Measurements from ENCODE around the gene TOMM34. TPM values are rescaled to one million over a fixed set of nuclear protein-coding genes. Genes with fewer than 3 reads are reported as not detected.

The TOMM34 gene
- total and polyA plus RNA-seq, 2 donors (not counting 1 experiment from before 2014, with no cell fraction given): 15.5 to 25.6 TPM

- no peak overlapping the region for H3K9ac ChIP-seq (ENCODE audit: insufficient read depth, low read length)
Observed at GRCh38 chr20:44908987-44909871, 51.0 kb downstream of the TOMM34 start.

DNA sequence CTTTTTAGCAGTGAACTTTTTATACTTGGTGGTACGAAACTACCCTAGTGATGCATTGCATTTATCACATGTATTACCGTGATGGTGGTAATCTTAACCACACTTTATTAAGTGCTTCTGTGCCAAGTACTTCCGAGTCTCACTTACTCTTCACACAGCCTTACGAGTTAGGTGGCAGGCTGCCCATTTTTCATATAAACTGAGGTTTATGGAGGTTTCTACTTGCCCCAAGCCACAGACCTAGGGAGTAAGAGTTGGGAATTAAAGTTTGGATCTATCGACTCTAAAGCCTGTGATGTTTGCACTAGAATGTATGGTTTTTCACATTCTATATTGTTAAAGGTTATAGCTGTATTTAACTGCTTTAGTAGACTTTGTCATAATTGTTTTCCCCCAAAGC is 55.8 kb downstream of the TOMM34 start:
- TF ChIP-seq, protein P1, sequence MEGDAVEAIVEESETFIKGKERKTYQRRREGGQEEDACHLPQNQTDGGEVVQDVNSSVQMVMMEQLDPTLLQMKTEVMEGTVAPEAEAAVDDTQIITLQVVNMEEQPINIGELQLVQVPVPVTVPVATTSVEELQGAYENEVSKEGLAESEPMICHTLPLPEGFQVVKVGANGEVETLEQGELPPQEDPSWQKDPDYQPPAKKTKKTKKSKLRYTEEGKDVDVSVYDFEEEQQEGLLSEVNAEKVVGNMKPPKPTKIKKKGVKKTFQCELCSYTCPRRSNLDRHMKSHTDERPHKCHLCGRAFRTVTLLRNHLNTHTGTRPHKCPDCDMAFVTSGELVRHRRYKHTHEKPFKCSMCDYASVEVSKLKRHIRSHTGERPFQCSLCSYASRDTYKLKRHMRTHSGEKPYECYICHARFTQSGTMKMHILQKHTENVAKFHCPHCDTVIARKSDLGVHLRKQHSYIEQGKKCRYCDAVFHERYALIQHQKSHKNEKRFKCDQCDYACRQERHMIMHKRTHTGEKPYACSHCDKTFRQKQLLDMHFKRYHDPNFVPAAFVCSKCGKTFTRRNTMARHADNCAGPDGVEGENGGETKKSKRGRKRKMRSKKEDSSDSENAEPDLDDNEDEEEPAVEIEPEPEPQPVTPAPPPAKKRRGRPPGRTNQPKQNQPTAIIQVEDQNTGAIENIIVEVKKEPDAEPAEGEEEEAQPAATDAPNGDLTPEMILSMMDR (conservative IDR thresholded peaks at IDR 0.05 in 1 of 2, IDR thresholded peaks at IDR 0.05 in 1 of 2; ENCODE audit: low read depth in 1 of 2, low read length in 2 of 2): no peak
- TF ChIP-seq EZH2 (IDR thresholded peaks at IDR 0.05; ENCODE audit: low read length, missing control alignments): no peak
- Histone ChIP-seq H3K9me3 (ENCODE audit: control insufficient read depth, insufficient read depth, low read depth, low read length) (no peaks in the 10 kb centered on the region), H2AFZ (ENCODE audit: low read length) (no peak overlapping the region), H3K79me2 (ENCODE audit: control insufficient read depth, insufficient read depth, low read length) (peaks cover 32% of the 10 kb centered on the region), H3K27me3 (ENCODE audit: control insufficient read depth, insufficient read depth, low read length) (no peaks in the 10 kb centered on the region), H3K4me2 (ENCODE audit: extremely low read depth, insufficient read depth, low read length) (no peak overlapping the region), H3K9ac (ENCODE audit: insufficient read depth, low read length) (no peak overlapping the region), H3K4me3 (replicated peaks in 1 of 4; ENCODE audit: control extremely low read depth in 1 of 4, insufficient read depth in 1 of 4, low read depth in 3 of 4, low read length in 4 of 4) (no peak overlapping the region), H4K20me1 (ENCODE audit: control insufficient read depth, extremely low read depth, insufficient read depth, low read length) (peaks cover 2% of the 10 kb centered on the region), H3K27ac (ENCODE audit: insufficient read depth, low read length) (no peak overlapping the region), H3K4me1 (ENCODE audit: control insufficient read depth, extremely low read depth, insufficient read depth, low read length) (no peaks in the 10 kb centered on the region), H3K36me3 (ENCODE audit: control insufficient read depth, insufficient read depth, low read length) (peaks cover 3% of the 10 kb centered on the region)
- no peak for DNase-seq (ENCODE audit: low read depth in 2 of 2)

More at GRCh38 chr20:44908987-44909871, 51.0 kb downstream of the TOMM34 start:
- no peak overlapping the region for H3K27ac ChIP-seq (ENCODE audit: insufficient read depth, low read length)
- H3K4me3 ChIP-seq (replicated peaks in 1 of 4; ENCODE audit: control extremely low read depth in 1 of 4, insufficient read depth in 1 of 4, low read depth in 3 of 4, low read length in 4 of 4): peak overlapping the region; percentile 22 to 78 (median 68)
- no peaks in the 10 kb centered on the region for H3K9me3 ChIP-seq (ENCODE audit: control insufficient read depth, insufficient read depth, low read depth, low read length)
- peak in 1 of 2 donors; percentile 9 for DNase-seq (ENCODE audit: low read depth in 2 of 2)
- no peaks in the 10 kb centered on the region for H4K20me1 ChIP-seq (ENCODE audit: control insufficient read depth, extremely low read depth, insufficient read depth, low read length)
- no peaks in the 10 kb centered on the region for H3K27me3 ChIP-seq (ENCODE audit: control insufficient read depth, insufficient read depth, low read length)
- peak overlapping the region; percentile 48 for H3K4me2 ChIP-seq (ENCODE audit: extremely low read depth, insufficient read depth, low read length)
- peaks cover 3% of the 10 kb centered on the region for H3K36me3 ChIP-seq (ENCODE audit: control insufficient read depth, insufficient read depth, low read length)
- H2AFZ ChIP-seq (ENCODE audit: low read length): no peak overlapping the region
- H3K4me1 ChIP-seq (ENCODE audit: control insufficient read depth, extremely low read depth, insufficient read depth, low read length): no peaks in the 10 kb centered on the region
- H3K79me2 ChIP-seq (ENCODE audit: control insufficient read depth, insufficient read depth, low read length): peaks cover 3% of the 10 kb centered on the region
- TF ChIP-seq, protein P1 (conservative IDR thresholded peaks at IDR 0.05 in 1 of 2, IDR thresholded peaks at IDR 0.05 in 1 of 2; ENCODE audit: low read depth in 1 of 2, low read length in 2 of 2): no peak
- TF ChIP-seq EZH2 (IDR thresholded peaks at IDR 0.05; ENCODE audit: low read length, missing control alignments): no peak

DNA sequence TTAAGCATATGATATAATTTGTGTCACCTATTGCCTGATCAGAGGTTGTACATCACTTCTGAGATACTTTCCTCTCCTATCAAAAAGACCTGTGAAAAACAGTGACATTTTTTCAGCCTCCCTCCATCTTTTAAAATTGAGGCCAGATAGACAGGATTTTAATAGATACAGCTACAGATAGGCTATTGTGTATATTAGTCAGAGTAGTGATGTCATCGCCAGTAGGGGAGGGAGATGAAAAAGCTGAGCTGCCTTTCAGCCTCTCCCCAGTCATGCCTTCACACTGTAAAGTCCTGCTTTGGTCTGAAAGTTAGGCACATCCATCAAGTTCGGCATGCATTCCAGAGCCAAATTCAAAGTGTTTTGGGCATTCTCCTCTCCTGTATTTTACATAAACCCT is 58.2 kb downstream of the TOMM34 start:
- Histone ChIP-seq H3K27ac (ENCODE audit: insufficient read depth, low read length) (peak overlapping the region; percentile 11), H3K4me2 (ENCODE audit: extremely low read depth, insufficient read depth, low read length) (peak overlapping the region; percentile 13), H3K9ac (ENCODE audit: insufficient read depth, low read length) (no peak overlapping the region), H3K4me1 (ENCODE audit: control insufficient read depth, extremely low read depth, insufficient read depth, low read length) (no peaks in the 10 kb centered on the region), H3K36me3 (ENCODE audit: control insufficient read depth, insufficient read depth, low read length) (peaks cover 3% of the 10 kb centered on the region), H4K20me1 (ENCODE audit: control insufficient read depth, extremely low read depth, insufficient read depth, low read length) (peaks cover 2% of the 10 kb centered on the region), H3K79me2 (ENCODE audit: control insufficient read depth, insufficient read depth, low read length) (peaks cover 56% of the 10 kb centered on the region), H3K27me3 (ENCODE audit: control insufficient read depth, insufficient read depth, low read length) (no peaks in the 10 kb centered on the region), H3K4me3 (replicated peaks in 1 of 4; ENCODE audit: control extremely low read depth in 1 of 4, insufficient read depth in 1 of 4, low read depth in 3 of 4, low read length in 4 of 4) (no peak overlapping the region), H2AFZ (ENCODE audit: low read length) (no peak overlapping the region), H3K9me3 (ENCODE audit: control insufficient read depth, insufficient read depth, low read depth, low read length) (no peaks in the 10 kb centered on the region)
- DNase-seq (ENCODE audit: low read depth in 2 of 2): peak; percentile 43 to 62
- TF ChIP-seq, protein P1 (conservative IDR thresholded peaks at IDR 0.05 in 1 of 2, IDR thresholded peaks at IDR 0.05 in 1 of 2; ENCODE audit: low read depth in 1 of 2, low read length in 2 of 2): no peak
- TF ChIP-seq EZH2 (IDR thresholded peaks at IDR 0.05; ENCODE audit: low read length, missing control alignments): no peak
